ENCODE results near the gene GABRR2. TPM values are rescaled to one million over a fixed set of nuclear protein-coding genes. Genes with fewer than 3 reads are reported as not detected.

The GABRR2 gene
- total RNA-seq (under 1 TPM; 0.26 to 0.81 (median 0.38) TPM), polyA plus RNA-seq (0.38 TPM)
- long read RNA-seq, donor 1 = 0 reads
- long read RNA-seq, donor 2 = 0 reads
- long read RNA-seq, donor 3, partial matches to known transcripts = 0 of 1 reads
- long read RNA-seq, donor 3, other reads (novel, unspliced or antisense) = 0 of 1 reads
- long read RNA-seq, donor 4 = 0 reads

- no peak within 1 kb of the TSS for H3K4me3 ChIP-seq (ENCODE audit: low read length)
- H3K9me3 ChIP-seq (ENCODE audit: control insufficient read depth, low read length) = no peaks in the 10 kb centered on the region
- no peak within 1 kb of the TSS for H3K27ac ChIP-seq (ENCODE audit: low read length)
- no peaks in the 10 kb centered on the region for H3K27me3 ChIP-seq (ENCODE audit: control insufficient read depth, insufficient read depth)
- H3K4me1 ChIP-seq (ENCODE audit: control insufficient read depth, insufficient read depth, low read length) = peaks cover 13% of the 10 kb centered on the region
- 80% methylated on average over 6 of the region's 6 CpGs for WGBS
- DNase-seq (no peak), ATAC-seq (no peak)
- intact Hi-C loops (cut with DNase I) = loop anchor here in 1 of 4 donors (10.0 kb wide), 1 partner anchor 49 kb away; no protein-coding TSS in a partner anchor
Measured at GRCh38 chr6:89315249-89315885, at the start of gene GABRR2. GABRR2 (minus strand) TSS chr6:89315299; CDS start chr6:89315165, 134 bp downstream.

GRCh38 chr6:89364586-89364985 is 49.5 kb upstream of the GABRR2 start:
- DNase-seq (no peak), ATAC-seq (no peak)
- no peaks in the 10 kb centered on the region for H3K4me1 ChIP-seq (ENCODE audit: control insufficient read depth, insufficient read depth, low read length)
- intact Hi-C loops (cut with DNase I) = loop anchor here in 1 of 4 donors (10.0 kb wide), 1 partner anchor 50 kb away; the partner anchor contains the start of gene GABRR2
- no peak overlapping the region for H3K27ac ChIP-seq (ENCODE audit: low read length)
- H3K4me3 ChIP-seq (ENCODE audit: low read length) = no peak overlapping the region
- no peaks in the 10 kb centered on the region for H3K27me3 ChIP-seq (ENCODE audit: control insufficient read depth, insufficient read depth)
- H3K9me3 ChIP-seq (ENCODE audit: control insufficient read depth, low read length) = no peaks in the 10 kb centered on the region

DNA sequence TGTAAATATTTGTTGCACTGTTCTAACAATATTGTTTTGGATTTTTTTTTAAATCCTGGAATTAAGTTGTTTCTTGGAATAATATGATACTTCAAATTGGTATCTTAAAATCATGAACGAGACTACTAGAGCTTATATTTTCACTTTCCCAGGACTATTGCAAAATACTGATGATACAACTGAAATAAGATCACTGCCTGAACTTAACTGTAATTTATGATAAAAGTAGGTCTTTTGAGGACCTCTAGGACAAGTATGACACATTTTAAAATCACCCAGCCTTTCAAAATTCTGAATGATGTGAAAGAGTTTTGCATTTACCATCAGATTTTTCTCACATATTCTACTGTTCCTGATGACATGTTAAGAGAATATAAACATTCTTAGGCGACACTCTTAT is 46.1 kb upstream of the GABRR2 start:
- no peaks in the 10 kb centered on the region for H3K9me3 ChIP-seq (ENCODE audit: control insufficient read depth, low read length)
- intact Hi-C loops (cut with DNase I) = loop anchor here in 1 of 4 donors (10.0 kb wide), 1 partner anchor 46 kb away; the partner anchor contains the start of gene GABRR2
- no peak overlapping the region for H3K27ac ChIP-seq (ENCODE audit: low read length)
- ATAC-seq = no peak
- no peak for DNase-seq
- no peaks in the 10 kb centered on the region for H3K27me3 ChIP-seq (ENCODE audit: control insufficient read depth, insufficient read depth)
- H3K4me3 ChIP-seq (ENCODE audit: low read length) = no peak overlapping the region
- no peaks in the 10 kb centered on the region for H3K4me1 ChIP-seq (ENCODE audit: control insufficient read depth, insufficient read depth, low read length)
- 87% methylated on average over 2 of the region's 2 CpGs for WGBS

DNA sequence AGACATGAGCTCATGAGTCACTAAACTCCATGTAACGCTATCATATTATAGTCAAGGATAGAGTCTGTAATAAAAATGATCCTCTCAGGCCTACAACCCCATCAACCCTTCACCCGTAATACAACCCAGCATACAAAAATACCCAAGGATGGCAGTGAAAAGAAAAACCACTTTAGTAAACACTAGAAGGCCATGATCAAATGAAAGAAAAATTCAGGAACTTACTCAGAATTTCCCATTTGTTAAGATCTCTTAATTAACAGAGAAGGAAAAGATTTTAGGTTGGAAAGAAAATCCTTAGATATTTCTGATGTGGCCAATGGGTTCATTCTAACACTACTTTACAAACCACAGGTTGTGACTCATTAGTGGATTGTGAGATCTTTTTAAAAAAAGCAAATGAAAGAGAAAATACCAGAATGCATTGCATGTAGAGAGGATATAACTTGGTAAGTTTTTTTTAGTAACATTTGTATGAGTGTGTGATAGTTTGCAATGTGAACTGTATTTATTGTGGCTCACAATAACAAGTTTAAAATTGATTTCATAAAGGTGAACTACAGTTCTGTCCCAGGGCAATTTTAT is 45.4 kb upstream of the GABRR2 start:
- ATAC-seq (no peak), DNase-seq (no peak)
- Histone ChIP-seq H3K4me1 (ENCODE audit: control insufficient read depth, insufficient read depth, low read length) (no peaks in the 10 kb centered on the region), H3K27me3 (ENCODE audit: control insufficient read depth, insufficient read depth) (no peaks in the 10 kb centered on the region), H3K9me3 (ENCODE audit: control insufficient read depth, low read length) (no peaks in the 10 kb centered on the region), H3K27ac (ENCODE audit: low read length) (no peak overlapping the region), H3K4me3 (ENCODE audit: low read length) (no peak overlapping the region)
- 94% methylated on average over 2 of the region's 2 CpGs for WGBS
- intact Hi-C loops (cut with DNase I) = loop anchor here in 1 of 4 donors (10.0 kb wide), 1 partner anchor 46 kb away; the partner anchor contains the start of gene GABRR2

GRCh38 chr6:89359561-89359960 is 44.5 kb upstream of the GABRR2 start:
- intact Hi-C loops (cut with DNase I) = no loop called here

GRCh38 chr6:89357390-89357789 is 42.3 kb upstream of the GABRR2 start:
- DNase-seq (no peak), ATAC-seq (no peak)
- intact Hi-C loops (cut with DNase I) = no loop called here
- Histone ChIP-seq H3K9me3 (ENCODE audit: control insufficient read depth, low read length) (no peaks in the 10 kb centered on the region), H3K27me3 (ENCODE audit: control insufficient read depth, insufficient read depth) (no peaks in the 10 kb centered on the region), H3K27ac (ENCODE audit: low read length) (no peak overlapping the region), H3K4me3 (ENCODE audit: low read length) (peak overlapping the region; percentile 44), H3K4me1 (ENCODE audit: control insufficient read depth, insufficient read depth, low read length) (no peaks in the 10 kb centered on the region)
- WGBS = 42% methylated on average over 3 of the region's 3 CpGs

More at GRCh38 chr6:89359561-89359960, 44.5 kb upstream of the GABRR2 start:
- no peaks in the 10 kb centered on the region for H3K4me1 ChIP-seq (ENCODE audit: control insufficient read depth, insufficient read depth, low read length)
- DNase-seq (no peak), ATAC-seq (no peak)
- no peaks in the 10 kb centered on the region for H3K27me3 ChIP-seq (ENCODE audit: control insufficient read depth, insufficient read depth)
- H3K9me3 ChIP-seq (ENCODE audit: control insufficient read depth, low read length) = no peaks in the 10 kb centered on the region
- no peak overlapping the region for H3K4me3 ChIP-seq (ENCODE audit: low read length)
- H3K27ac ChIP-seq (ENCODE audit: low read length) = no peak overlapping the region
- 33% methylated on average over 1 of the region's 1 CpG for WGBS

GRCh38 chr6:89356642-89357170 is 41.6 kb upstream of the GABRR2 start:
- no peak for ATAC-seq
- H3K4me1 ChIP-seq (ENCODE audit: control insufficient read depth, insufficient read depth, low read length) = no peaks in the 10 kb centered on the region
- intact Hi-C loops (cut with DNase I) = no loop called here
- WGBS = 49% methylated on average over 1 of the region's 1 CpG
- no peak overlapping the region for H3K4me3 ChIP-seq (ENCODE audit: low read length)
- H3K9me3 ChIP-seq (ENCODE audit: control insufficient read depth, low read length) = no peaks in the 10 kb centered on the region
- no peak for DNase-seq
- no peaks in the 10 kb centered on the region for H3K27me3 ChIP-seq (ENCODE audit: control insufficient read depth, insufficient read depth)
- no peak overlapping the region for H3K27ac ChIP-seq (ENCODE audit: low read length)

DNA sequence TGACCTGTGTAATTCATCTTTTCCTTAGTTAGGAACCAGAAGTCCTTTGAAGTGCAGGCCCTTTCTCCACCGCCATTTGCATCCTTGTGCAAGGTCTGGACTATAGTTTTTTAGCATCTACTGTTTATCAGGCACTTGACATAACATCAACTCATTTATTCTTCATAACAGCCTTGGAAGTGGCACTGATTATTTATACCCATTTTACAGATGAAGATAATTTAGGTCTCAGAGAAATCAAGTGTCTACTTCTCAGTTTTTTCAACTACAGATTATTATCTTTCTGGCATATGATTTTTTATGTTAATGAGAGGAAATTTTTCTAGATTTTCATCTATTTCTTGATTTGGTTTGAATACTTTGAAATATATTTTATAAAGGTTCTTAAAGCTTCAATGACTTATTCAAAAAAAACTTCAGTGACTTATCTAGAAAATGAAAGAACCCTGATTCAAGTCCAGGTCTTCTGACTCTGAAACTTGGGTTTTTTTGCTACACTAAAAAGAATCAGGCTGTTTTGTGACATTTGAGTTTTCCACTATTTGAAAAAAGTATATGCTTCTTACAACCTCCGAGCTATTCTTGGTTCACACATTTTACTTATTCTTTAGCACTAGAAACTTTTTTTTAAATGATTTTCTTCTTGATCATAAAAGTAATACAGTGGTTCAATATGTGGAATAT is 40.6 kb upstream of the GABRR2 start:
- WGBS = 90% methylated on average over 2 of the region's 2 CpGs
- ATAC-seq = no peak
- intact Hi-C loops (cut with DNase I) = no loop called here

GRCh38 chr6:89353702-89354392 is 38.7 kb upstream of the GABRR2 start:
- Histone ChIP-seq H3K27ac (ENCODE audit: low read length) (no peak overlapping the region), H3K4me3 (ENCODE audit: low read length) (no peak overlapping the region), H3K27me3 (ENCODE audit: control insufficient read depth, insufficient read depth) (no peaks in the 10 kb centered on the region), H3K4me1 (ENCODE audit: control insufficient read depth, insufficient read depth, low read length) (peaks cover 6% of the 10 kb centered on the region), H3K9me3 (ENCODE audit: control insufficient read depth, low read length) (no peaks in the 10 kb centered on the region)
- ATAC-seq (no peak), DNase-seq (no peak)
- intact Hi-C loops (cut with DNase I) = no loop called here
- WGBS = 90% methylated on average over 2 of the region's 2 CpGs

More for the DNA sequence above, 40.6 kb upstream of the GABRR2 start:
- no peak for DNase-seq
- Histone ChIP-seq H3K4me1 (ENCODE audit: control insufficient read depth, insufficient read depth, low read length) (peaks cover 2% of the 10 kb centered on the region), H3K27me3 (ENCODE audit: control insufficient read depth, insufficient read depth) (no peaks in the 10 kb centered on the region), H3K4me3 (ENCODE audit: low read length) (no peak overlapping the region), H3K27ac (ENCODE audit: low read length) (no peak overlapping the region), H3K9me3 (ENCODE audit: control insufficient read depth, low read length) (no peaks in the 10 kb centered on the region)

GRCh38 chr6:89353118-89353556 is 38.0 kb upstream of the GABRR2 start:
- Histone ChIP-seq H3K27me3 (ENCODE audit: control insufficient read depth, insufficient read depth) (no peaks in the 10 kb centered on the region), H3K4me3 (ENCODE audit: low read length) (peak overlapping the region; percentile 87), H3K4me1 (ENCODE audit: control insufficient read depth, insufficient read depth, low read length) (peaks cover 8% of the 10 kb centered on the region), H3K27ac (ENCODE audit: low read length) (peak overlapping the region; percentile 91), H3K9me3 (ENCODE audit: control insufficient read depth, low read length) (no peaks in the 10 kb centered on the region)
- ATAC-seq (peak in 1 of 2 donors; percentile 2), DNase-seq (peak in 2 of 3 donors; percentile 17 to 50)
- WGBS = 44% methylated on average over 27 of the region's 27 CpGs
- intact Hi-C loops (cut with DNase I) = no loop called here

Data from right cardiac atrium (tissue), 5 donors.